Measurements from ENCODE around the gene DDOST.

GRCh38 chr1:20616847-20617487 is 44.2 kb downstream of the DDOST start:
- TF ChIP-seq, protein P1, sequence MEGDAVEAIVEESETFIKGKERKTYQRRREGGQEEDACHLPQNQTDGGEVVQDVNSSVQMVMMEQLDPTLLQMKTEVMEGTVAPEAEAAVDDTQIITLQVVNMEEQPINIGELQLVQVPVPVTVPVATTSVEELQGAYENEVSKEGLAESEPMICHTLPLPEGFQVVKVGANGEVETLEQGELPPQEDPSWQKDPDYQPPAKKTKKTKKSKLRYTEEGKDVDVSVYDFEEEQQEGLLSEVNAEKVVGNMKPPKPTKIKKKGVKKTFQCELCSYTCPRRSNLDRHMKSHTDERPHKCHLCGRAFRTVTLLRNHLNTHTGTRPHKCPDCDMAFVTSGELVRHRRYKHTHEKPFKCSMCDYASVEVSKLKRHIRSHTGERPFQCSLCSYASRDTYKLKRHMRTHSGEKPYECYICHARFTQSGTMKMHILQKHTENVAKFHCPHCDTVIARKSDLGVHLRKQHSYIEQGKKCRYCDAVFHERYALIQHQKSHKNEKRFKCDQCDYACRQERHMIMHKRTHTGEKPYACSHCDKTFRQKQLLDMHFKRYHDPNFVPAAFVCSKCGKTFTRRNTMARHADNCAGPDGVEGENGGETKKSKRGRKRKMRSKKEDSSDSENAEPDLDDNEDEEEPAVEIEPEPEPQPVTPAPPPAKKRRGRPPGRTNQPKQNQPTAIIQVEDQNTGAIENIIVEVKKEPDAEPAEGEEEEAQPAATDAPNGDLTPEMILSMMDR (IDR thresholded peaks at IDR 0.05), result no peak
- TF ChIP-seq POLR2AphosphoS5 (IDR thresholded peaks at IDR 0.05), result no peak

All from gastroesophageal sphincter (tissue), 3 donors.